IMR-90 (cell line): ENCODE measurements around the gene DISC1.

Experiments
- BHLHE40 ChIP-seq: fragments of 150-350 bp; IDR thresholded peaks from 2 replicates; pipeline ENCODE4 v1.6.1; 2016; ENCODE audit warnings: mild to moderate bottlenecking, low read depth, low read length
- CEBPB ChIP-seq: IDR thresholded peaks from 2 replicates; pipeline ENCODE4 v1.6.1; 2012; ENCODE audit warnings: low read depth, low read length, improper control_type of control experiment
- CHD1 ChIP-seq: IDR thresholded peaks from 2 replicates; pipeline ENCODE4 v1.6.1; 2012; ENCODE audit warnings: low read depth, low read length, improper control_type of control experiment
- FOS ChIP-seq: fragments of 150-350 bp; IDR thresholded peaks from 2 replicates; pipeline ENCODE4 v1.6.1; 2016; ENCODE audit warnings: low read depth, low read length
- MXI1 ChIP-seq: IDR thresholded peaks from 2 replicates; pipeline ENCODE4 v1.6.1; 2012; ENCODE audit warnings: low read depth, mild to moderate bottlenecking, low read length, moderate library complexity, borderline replicate concordance
- NFE2L2 ChIP-seq: fragments of 150-350 bp; IDR thresholded peaks from 2 replicates; pipeline ENCODE4 v1.6.1; 2016; ENCODE audit warnings: low read depth, mild to moderate bottlenecking, low read length
- POLR2A ChIP-seq: IDR thresholded peaks from 2 replicates; pipeline ENCODE4 v1.6.1; 2012; ENCODE audit warnings: mild to moderate bottlenecking, low read depth, low read length
- RAD21 ChIP-seq: IDR thresholded peaks from 2 replicates; pipeline ENCODE4 v1.6.1; 2012; ENCODE audit warnings: low read length, improper control_type of control experiment
- RFX5 ChIP-seq: IDR thresholded peaks from 2 replicates; pipeline ENCODE4 v1.8.0; 2012; ENCODE audit warnings: low read depth, mild to moderate bottlenecking, low read length, moderate library complexity
- TF ChIP-seq, protein P1 (sequence below): conservative IDR thresholded peaks from 2 replicates; pipeline ENCODE4 v1.5.1; 2012; ENCODE audit warnings: mild to moderate bottlenecking, low read depth, low read length, improper control_type of control experiment

DNA sequence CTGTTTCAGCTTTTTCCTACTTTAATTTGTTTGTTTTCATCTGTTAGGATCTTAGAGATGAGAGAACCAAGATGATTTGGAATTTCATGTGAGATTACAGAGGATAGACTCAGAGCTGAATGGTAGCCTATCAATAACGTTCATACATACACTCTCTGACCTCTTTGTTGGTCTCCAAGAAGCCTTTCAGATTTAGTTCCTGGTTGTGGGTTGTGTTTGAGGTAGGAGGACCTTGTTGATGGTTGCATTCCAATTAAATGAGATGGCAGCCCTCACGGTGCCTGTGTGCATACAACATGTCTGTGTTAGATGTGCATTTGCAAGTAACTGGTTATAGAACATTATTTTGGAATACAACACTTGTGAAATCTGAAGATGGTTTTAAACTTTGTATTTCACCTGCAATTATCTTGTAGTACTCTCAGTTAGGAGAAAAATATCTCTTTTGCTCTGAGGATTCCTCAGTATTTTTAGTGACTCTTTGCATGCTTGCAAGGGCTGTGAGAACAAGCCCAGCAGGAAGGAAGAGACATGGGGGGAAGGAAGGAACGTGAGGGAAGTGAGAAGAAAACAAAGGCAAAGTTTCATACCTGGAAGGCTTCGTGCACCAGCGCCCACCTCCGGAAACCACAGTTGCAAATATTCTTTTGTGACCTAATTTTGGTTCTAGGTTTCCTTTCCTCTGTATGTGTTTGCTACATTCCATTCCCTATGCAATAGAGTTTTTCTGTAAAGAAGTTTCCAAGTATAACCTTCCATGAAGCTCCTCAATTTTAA is 291.8 kb downstream of the DISC1 start:
- no peak for TF ChIP-seq POLR2A
- no peak for TF ChIP-seq NFE2L2
- TF ChIP-seq, protein P1, sequence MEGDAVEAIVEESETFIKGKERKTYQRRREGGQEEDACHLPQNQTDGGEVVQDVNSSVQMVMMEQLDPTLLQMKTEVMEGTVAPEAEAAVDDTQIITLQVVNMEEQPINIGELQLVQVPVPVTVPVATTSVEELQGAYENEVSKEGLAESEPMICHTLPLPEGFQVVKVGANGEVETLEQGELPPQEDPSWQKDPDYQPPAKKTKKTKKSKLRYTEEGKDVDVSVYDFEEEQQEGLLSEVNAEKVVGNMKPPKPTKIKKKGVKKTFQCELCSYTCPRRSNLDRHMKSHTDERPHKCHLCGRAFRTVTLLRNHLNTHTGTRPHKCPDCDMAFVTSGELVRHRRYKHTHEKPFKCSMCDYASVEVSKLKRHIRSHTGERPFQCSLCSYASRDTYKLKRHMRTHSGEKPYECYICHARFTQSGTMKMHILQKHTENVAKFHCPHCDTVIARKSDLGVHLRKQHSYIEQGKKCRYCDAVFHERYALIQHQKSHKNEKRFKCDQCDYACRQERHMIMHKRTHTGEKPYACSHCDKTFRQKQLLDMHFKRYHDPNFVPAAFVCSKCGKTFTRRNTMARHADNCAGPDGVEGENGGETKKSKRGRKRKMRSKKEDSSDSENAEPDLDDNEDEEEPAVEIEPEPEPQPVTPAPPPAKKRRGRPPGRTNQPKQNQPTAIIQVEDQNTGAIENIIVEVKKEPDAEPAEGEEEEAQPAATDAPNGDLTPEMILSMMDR = no peak
- TF ChIP-seq CEBPB = no peak
- no peak for TF ChIP-seq RFX5
- no peak for TF ChIP-seq MXI1
- no peak for TF ChIP-seq BHLHE40
- TF ChIP-seq RAD21 = no peak
- TF ChIP-seq FOS = no peak
- no peak for TF ChIP-seq CHD1
